ENCODE measurements around the gene DCDC1.

The DCDC1 gene

DNA sequence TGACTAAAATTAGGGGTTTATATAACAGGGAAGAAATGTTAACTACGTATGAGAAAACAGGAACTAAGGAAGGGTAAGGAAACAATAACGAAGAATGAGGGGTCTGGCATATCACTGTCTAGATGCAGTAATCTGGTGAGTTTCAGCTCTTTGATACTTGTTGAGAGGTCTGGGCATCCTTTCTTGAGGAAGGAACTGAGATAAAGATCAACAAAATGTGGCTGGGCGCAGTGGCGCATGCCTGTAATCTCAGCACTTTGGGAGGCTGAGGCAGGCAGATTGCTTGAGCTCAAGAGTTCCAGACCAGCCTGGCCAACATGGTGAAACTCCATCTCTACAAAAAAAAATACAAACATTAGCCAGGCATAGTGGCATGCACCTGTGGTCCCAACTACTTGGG is 2.7 kb downstream of the DCDC1 start:
- TF ChIP-seq ZFX (IDR thresholded peaks at IDR 0.05) = no peak
- TF ChIP-seq, protein P1, sequence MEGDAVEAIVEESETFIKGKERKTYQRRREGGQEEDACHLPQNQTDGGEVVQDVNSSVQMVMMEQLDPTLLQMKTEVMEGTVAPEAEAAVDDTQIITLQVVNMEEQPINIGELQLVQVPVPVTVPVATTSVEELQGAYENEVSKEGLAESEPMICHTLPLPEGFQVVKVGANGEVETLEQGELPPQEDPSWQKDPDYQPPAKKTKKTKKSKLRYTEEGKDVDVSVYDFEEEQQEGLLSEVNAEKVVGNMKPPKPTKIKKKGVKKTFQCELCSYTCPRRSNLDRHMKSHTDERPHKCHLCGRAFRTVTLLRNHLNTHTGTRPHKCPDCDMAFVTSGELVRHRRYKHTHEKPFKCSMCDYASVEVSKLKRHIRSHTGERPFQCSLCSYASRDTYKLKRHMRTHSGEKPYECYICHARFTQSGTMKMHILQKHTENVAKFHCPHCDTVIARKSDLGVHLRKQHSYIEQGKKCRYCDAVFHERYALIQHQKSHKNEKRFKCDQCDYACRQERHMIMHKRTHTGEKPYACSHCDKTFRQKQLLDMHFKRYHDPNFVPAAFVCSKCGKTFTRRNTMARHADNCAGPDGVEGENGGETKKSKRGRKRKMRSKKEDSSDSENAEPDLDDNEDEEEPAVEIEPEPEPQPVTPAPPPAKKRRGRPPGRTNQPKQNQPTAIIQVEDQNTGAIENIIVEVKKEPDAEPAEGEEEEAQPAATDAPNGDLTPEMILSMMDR (conservative IDR thresholded peaks at IDR 0.05) = no peak
- no peak overlapping the region for H3K27ac ChIP-seq

DNA sequence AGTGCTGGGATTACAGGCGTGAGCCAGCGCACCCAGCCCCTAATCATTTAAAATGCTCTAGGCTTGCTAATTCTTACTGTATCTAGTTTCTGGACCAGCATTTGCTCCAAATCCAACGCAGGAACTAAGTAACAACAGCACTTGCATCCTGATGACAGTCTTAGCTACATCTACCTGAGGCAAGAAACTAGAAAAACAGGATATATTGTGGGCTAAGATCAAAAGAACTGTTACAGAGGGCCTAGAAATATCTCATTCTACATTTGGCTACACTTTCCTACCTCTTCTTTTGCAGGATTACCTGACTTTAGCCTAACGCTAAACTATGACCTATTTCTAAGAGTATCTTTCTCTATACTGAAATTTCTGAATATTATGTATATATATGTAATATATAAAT is 7.8 kb downstream of the DCDC1 start:
- TF ChIP-seq ZFX (IDR thresholded peaks at IDR 0.05) = no peak
- TF ChIP-seq, protein P1 (conservative IDR thresholded peaks at IDR 0.05) = no peak
- no peak overlapping the region for H3K27ac ChIP-seq

DNA sequence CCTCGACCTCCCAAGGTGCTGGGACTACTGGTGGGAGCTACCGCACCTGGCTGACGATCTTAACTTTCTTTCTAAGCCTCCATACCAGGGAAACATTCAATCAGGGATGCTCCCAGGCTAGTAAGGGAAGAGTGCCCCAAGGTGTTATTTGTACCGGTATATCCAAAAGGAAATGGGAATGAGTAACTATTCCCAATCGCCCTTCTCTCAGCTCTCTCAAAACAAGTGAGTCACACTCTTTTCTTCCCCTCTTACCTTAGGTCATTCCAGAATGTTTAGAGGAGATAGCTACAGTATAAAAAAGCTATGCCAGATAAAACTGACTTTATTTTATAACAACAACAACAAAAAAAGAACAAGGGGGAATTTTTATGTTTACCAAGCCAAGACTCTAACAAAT is 13.7 kb downstream of the DCDC1 start:
- H3K27ac ChIP-seq = no peak overlapping the region
- TF ChIP-seq ZFX (IDR thresholded peaks at IDR 0.05) = no peak
- TF ChIP-seq, protein P1 (conservative IDR thresholded peaks at IDR 0.05) = no peak

DNA sequence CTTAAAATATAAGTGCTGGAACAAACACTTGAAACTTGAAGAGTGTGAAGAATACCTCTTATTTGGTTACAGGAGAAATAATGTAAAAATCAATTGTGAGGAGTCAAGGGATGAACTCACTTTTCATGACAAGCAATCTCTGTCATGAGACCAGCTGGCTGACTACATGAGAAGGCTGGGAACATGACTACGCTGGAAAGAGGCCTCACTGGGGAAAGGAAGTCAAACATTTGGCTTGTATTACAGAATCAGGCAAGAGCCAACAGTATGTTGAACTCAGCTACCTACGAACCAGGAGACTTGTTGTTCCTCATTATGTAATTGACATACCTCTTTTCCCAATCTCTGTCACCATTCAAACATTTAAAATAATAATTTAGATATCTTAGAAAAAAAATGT is 14.4 kb downstream of the DCDC1 start:
- TF ChIP-seq, protein P1 (conservative IDR thresholded peaks at IDR 0.05) = no peak
- TF ChIP-seq ZFX (IDR thresholded peaks at IDR 0.05) = no peak

DNA sequence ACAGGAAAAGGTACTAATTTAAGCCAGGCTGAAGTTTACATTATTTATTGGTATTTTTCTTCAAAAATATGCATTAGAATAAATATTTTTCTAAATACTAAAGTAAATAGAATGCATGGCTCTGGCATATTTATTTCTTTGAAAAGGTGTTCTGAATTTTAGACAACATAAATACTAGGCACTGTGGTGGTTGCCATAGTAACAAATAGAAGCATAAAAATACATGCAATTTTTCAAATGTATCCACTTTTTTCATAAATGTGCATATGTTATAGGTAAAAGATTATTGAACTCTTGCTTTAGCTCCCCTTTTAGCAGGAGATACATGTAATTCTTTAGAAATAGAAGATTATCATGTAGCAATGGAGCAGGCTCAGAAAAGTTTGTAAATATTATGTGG is 18.4 kb downstream of the DCDC1 start:
- no peak overlapping the region for H3K27ac ChIP-seq
- no peak for TF ChIP-seq ZFX (IDR thresholded peaks at IDR 0.05)
- TF ChIP-seq, protein P1 (conservative IDR thresholded peaks at IDR 0.05) = no peak

More for the DNA sequence above, 14.4 kb downstream of the DCDC1 start:
- no peak overlapping the region for H3K27ac ChIP-seq

DNA sequence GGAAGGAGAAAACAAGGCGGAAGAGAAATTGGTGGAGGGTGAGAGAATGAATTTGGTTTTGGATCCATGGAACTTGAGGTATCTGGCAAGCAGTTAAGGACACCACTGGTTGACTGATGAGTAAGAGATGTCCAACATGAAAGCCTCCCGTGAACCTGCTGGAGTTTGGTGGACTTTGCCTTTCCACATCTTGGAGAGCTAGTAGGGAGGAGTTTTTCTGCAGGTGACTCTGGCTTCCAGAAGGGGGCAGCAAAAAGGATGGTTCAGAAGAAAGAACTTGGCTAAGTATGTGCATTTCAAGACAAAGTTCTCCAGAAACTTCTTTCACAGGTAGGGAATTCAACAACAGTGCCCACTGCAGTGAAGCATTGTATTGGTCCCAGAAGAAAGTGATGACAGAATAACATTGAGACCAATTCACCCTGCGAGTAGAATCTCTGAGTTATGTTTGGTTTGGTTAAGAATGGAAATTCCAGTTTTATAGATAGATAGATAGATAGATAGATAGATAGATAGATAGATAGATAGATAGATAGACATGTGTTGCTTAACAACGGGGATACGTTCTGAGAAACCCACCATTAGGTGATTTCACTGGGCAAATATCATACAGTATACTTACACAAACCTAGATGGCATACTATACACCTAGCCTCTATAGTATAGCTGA is 28.5 kb downstream of the DCDC1 start:
- no peak overlapping the region for H3K27ac ChIP-seq
- TF ChIP-seq, protein P1 (conservative IDR thresholded peaks at IDR 0.05) = peak; percentile 80
- TF ChIP-seq ZFX (IDR thresholded peaks at IDR 0.05) = no peak

DNA sequence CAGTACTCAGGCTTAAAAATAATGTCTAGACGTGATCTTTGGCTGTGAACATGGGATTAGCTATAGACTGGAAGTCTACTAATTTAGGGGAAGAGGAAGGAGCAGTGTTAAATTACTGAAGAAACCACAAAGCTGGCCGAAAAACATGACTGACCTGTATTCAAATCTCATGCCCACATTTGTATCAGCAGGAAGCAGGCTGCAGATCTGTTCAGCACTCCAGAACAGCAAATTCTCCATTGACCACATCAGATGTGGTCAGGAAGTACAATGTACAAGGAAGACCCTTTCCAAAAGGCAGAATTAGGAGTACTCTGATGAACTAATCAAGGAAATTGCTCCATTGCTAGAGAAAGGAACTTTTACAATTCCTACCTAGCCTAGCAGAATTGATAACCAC is 31.7 kb downstream of the DCDC1 start:
- no peak for TF ChIP-seq ZFX (IDR thresholded peaks at IDR 0.05)
- TF ChIP-seq, protein P1 (conservative IDR thresholded peaks at IDR 0.05) = no peak

More for the DNA sequence above, 31.7 kb downstream of the DCDC1 start:
- no peak overlapping the region for H3K27ac ChIP-seq

Data from C4-2B (cell line).